Measurements from ENCODE around the gene EXOC4.

- TF ChIP-seq CTCF (IDR thresholded peaks at IDR 0.05 in 4 of 5, conservative IDR thresholded peaks at IDR 0.05 in 1 of 5) (no peak), POLR2A (IDR thresholded peaks at IDR 0.05) (no peak)
Measured at GRCh38 chr7:133730360-133730759, 477.5 kb downstream of the EXOC4 start.

Data from gastrocnemius medialis (tissue), 4 donors.